Activated CD4-positive, CD25-positive, alpha-beta regulatory T cell treated with anti-CD3 and anti-CD28 coated beads, Interleukin-2, amount 50 U/mL, for 16 hours (primary cell): ENCODE measurements around the gene DNAH3.
A peak's percentile ranks its signal among the peaks of the same experiment; 100 is the strongest.

Experiments
- DNase-seq: peaks from one replicate; pipeline ENCODE4 v3.0.0-alpha.2; 2020; ENCODE audit warnings: low read depth, low spot score

The DNAH3 gene

GRCh38 chr16:20904507-20905081 lies 246.1 kb downstream of the DNAH3 start:
- no peak for DNase-seq

GRCh38 chr16:20903899-20904506 lies 246.6 kb downstream of the DNAH3 start:
- no peak for DNase-seq

- DNase-seq, result no peak
These were observed 247.3 kb downstream of the DNAH3 start for GRCh38 chr16:20903116-20903898.

GRCh38 chr16:20902426-20902825 lies 248.2 kb downstream of the DNAH3 start:
- DNase-seq, result no peak

GRCh38 chr16:20901436-20902112 lies 249.1 kb downstream of the DNAH3 start:
- DNase-seq, result no peak

- no peak for DNase-seq
These were observed 249.6 kb downstream of the DNAH3 start for GRCh38 chr16:20901068-20901435.

- DNase-seq, result peak; percentile 67
These were observed 250.2 kb downstream of the DNAH3 start, which contains the start of the genes DCUN1D3 and LYRM1 for GRCh38 chr16:20900299-20901067. TSS of gene DCUN1D3 (minus strand) at chr16:20900358. CDS start at chr16:20862538, 37,820 bp downstream. TSS of gene LYRM1 (plus strand) at chr16:20900771. CDS start at chr16:20915556, 14,785 bp downstream.

GRCh38 chr16:20899477-20900298 lies 251.0 kb downstream of the DNAH3 start:
- no peak for DNase-seq

GRCh38 chr16:20899071-20899470 lies 251.6 kb downstream of the DNAH3 start:
- no peak for DNase-seq

- no peak for DNase-seq
These were observed 252.7 kb downstream of the DNAH3 start for GRCh38 chr16:20897922-20898321.

- no peak for DNase-seq
These were observed 253.3 kb downstream of the DNAH3 start for GRCh38 chr16:20897253-20897897.

GRCh38 chr16:20894388-20894787 lies 256.3 kb downstream of the DNAH3 start:
- no peak for DNase-seq

GRCh38 chr16:20889625-20890275 lies 260.9 kb downstream of the DNAH3 start:
- DNase-seq, result no peak

- no peak for DNase-seq
These were observed 263.4 kb downstream of the DNAH3 start for GRCh38 chr16:20887207-20887606.

GRCh38 chr16:20886320-20886719 lies 264.3 kb downstream of the DNAH3 start:
- DNase-seq, result no peak

- no peak for DNase-seq
These were observed 266.4 kb downstream of the DNAH3 start for GRCh38 chr16:20884240-20884556.

GRCh38 chr16:20883554-20884239 lies 266.9 kb downstream of the DNAH3 start:
- DNase-seq, result no peak
